ENCODE measurements around the gene B3GNT2. TPM values are rescaled to one million over a fixed set of nuclear protein-coding genes. Genes with fewer than 3 reads are reported as not detected.

Gene B3GNT2
- total RNA-seq, 1 donor from 2014 or later = 23.8 TPM

- Mint-ChIP-seq H3K4me3 (ENCODE audit: unreplicated experiment) (no peak overlapping the region), H3K4me1 (ENCODE audit: low read depth, unreplicated experiment) (peaks cover 13% of the 10 kb centered on the region), H3K36me3 (ENCODE audit: low read depth, unreplicated experiment) (peaks cover 2% of the 10 kb centered on the region)
These were observed 74.8 kb downstream of the B3GNT2 start for GRCh38 chr2:62270728-62271127.

More at GRCh38 chr2:62270728-62271127, 74.8 kb downstream of the B3GNT2 start:
- no peaks in the 10 kb centered on the region for H3K36me3 ChIP-seq (ENCODE audit: insufficient read depth, low read length)
- H4K20me1 ChIP-seq (ENCODE audit: insufficient read depth, low read length) = no peaks in the 10 kb centered on the region
- no peaks in the 10 kb centered on the region for H3K9me3 ChIP-seq (ENCODE audit: insufficient read depth, low read depth, low read length)
- Mint-ChIP-seq H3K27me3 (ENCODE audit: low read depth, unreplicated experiment) (no peaks in the 10 kb centered on the region), H3K27ac (ENCODE audit: unreplicated experiment) (no peak overlapping the region), H3K9me3 (ENCODE audit: unreplicated experiment) (peaks cover 8% of the 10 kb centered on the region)
- DNase-seq (ENCODE audit: low read depth) = no peak
- no peak overlapping the region for H3K27ac ChIP-seq (ENCODE audit: low read depth, low read length)
- H3K9ac ChIP-seq (ENCODE audit: low read length) = no peak overlapping the region
- H2AFZ ChIP-seq (ENCODE audit: low read depth, low read length) = no peak overlapping the region
- no peaks in the 10 kb centered on the region for H3K27me3 ChIP-seq (ENCODE audit: insufficient read depth, low read length)
- no peak for FAIRE-seq
- TF ChIP-seq CTCF (IDR thresholded peaks at IDR 0.05; ENCODE audit: insufficient read depth, low read depth, low read length) (no peak), EZH2 (IDR thresholded peaks at IDR 0.05; ENCODE audit: insufficient read depth, low read length) (no peak)
- peaks cover 6% of the 10 kb centered on the region for H3K4me1 ChIP-seq (ENCODE audit: insufficient read depth, low read length)
- H3K4me2 ChIP-seq (ENCODE audit: low read length) = no peak overlapping the region
- no peak overlapping the region for H3K4me3 ChIP-seq (ENCODE audit: insufficient read depth, low read depth, low read length)
- no peaks in the 10 kb centered on the region for H3K79me2 ChIP-seq (ENCODE audit: insufficient read depth, low read length)

Small RNAs within 50 kb of the gene (microRNA-seq; reads per million reads assigned to microRNA genes)
- gene MIR5192 = not detected
